Activated CD4-positive, alpha-beta memory T cell treated with anti-CD3 and anti-CD28 coated beads, Interleukin-2, amount 10 ng/mL, durations not matched to agents 7 days and 5 days (primary cell): ENCODE results near the gene PLEKHG5. TPM values are rescaled to one million over a fixed set of nuclear protein-coding genes. Genes with fewer than 3 reads are reported as not detected.

Experiments used
- CTCF ChIA-PET: fragments of 350-600 bp; sonication (Branson Sonifier 250); formaldehyde crosslinking; loops from one replicate; lab custom pipeline; 2021; ENCODE audit warnings: antibody characterized with exemption, inconsistent platforms; lab: Charles Lee
- POLR2A ChIA-PET: fragments of 350-600 bp; sonication (Branson Sonifier 250); formaldehyde crosslinking; loops from one replicate; lab custom pipeline; 2021; ENCODE audit warnings: antibody characterized with exemption; lab: Charles Lee
- DNase-seq: peaks from one replicate; pipeline ENCODE4 v3.0.0-alpha.2; 2020
- H3K27ac Mint-ChIP-seq: one replicate; pipeline ENCODE4 v1.8.0; 2021; ENCODE audit warnings: mild to moderate bottlenecking, mixed read lengths
- H3K27me3 Mint-ChIP-seq: one replicate; pipeline ENCODE4 v1.8.0; 2021; ENCODE audit warnings: mixed read lengths
- H3K36me3 Mint-ChIP-seq: one replicate; pipeline ENCODE4 v1.8.0; 2021; ENCODE audit warnings: low read depth, mixed read lengths
- H3K4me1 Mint-ChIP-seq: one replicate; pipeline ENCODE4 v1.8.0; 2021; ENCODE audit warnings: mixed read lengths
- H3K4me3 Mint-ChIP-seq: one replicate; pipeline ENCODE4 v1.8.0; 2021; ENCODE audit warnings: mild to moderate bottlenecking, mixed read lengths
- H3K9me3 Mint-ChIP-seq: one replicate; pipeline ENCODE4 v1.8.0; 2021; ENCODE audit warnings: mixed read lengths
- total RNA-seq, 2 experiments: library from RNA; stranded (reverse); gene quantifications; one replicate each; pipeline ENCODE4 v1.2.3, GENCODE V29; 2021

PLEKHG5 gene
- total RNA-seq, 2 experiments from 2014 or later, result 1.7 to 2.3 TPM

- H3K4me1 Mint-ChIP-seq, result peaks cover 35% of the 10 kb centered on the region
- peaks cover 69% of the 10 kb centered on the region for H3K27me3 Mint-ChIP-seq
- no peaks in the 10 kb centered on the region for H3K36me3 Mint-ChIP-seq
- H3K9me3 Mint-ChIP-seq, result no peaks in the 10 kb centered on the region
- no peak overlapping the region for H3K4me3 Mint-ChIP-seq
- H3K27ac Mint-ChIP-seq, result no peak overlapping the region
- no peak for DNase-seq
- ChIA-PET CTCF (interaction anchor here (0.8 to 7.1 kb wide), 5 partner anchors 15 to 107 kb away, joined by 3 to 108 read pairs (median 3); no protein-coding TSS in a partner anchor), POLR2A (interaction anchor here (0.8 to 1.5 kb wide), 6 partner anchors 10 to 214 kb away, joined by 3 to 4 read pairs (median 3); partner anchors contain the start of gene RNF207)
Observed at GRCh38 chr1:6420454-6421042, 70.9 kb downstream of the PLEKHG5 start.

- ChIA-PET POLR2A (interaction anchor here (0.8 to 1.6 kb wide), 5 partner anchors 9 to 214 kb away, joined by 3 to 7 read pairs (median 3); partner anchors contain the start of gene RNF207), CTCF (interaction anchor here (1.1 to 7.1 kb wide), 4 partner anchors 15 to 107 kb away, joined by 3 to 108 read pairs (median 4); no protein-coding TSS in a partner anchor)
- Mint-ChIP-seq H3K36me3 (no peaks in the 10 kb centered on the region), H3K9me3 (no peaks in the 10 kb centered on the region), H3K4me1 (peaks cover 37% of the 10 kb centered on the region), H3K4me3 (peak within 1 kb of the TSS; percentile 13), H3K27ac (no peak within 1 kb of the TSS), H3K27me3 (peaks cover 75% of the 10 kb centered on the region)
- no peak for DNase-seq
Observed at GRCh38 chr1:6419804-6420453, 71.5 kb downstream of the PLEKHG5 start, which contains the start of gene HES2. Gene HES2 (minus strand): TSS chr1:6419919. CDS start chr1:6419820, 99 bp downstream.

- Mint-ChIP-seq H3K4me3 (no peak overlapping the region), H3K36me3 (no peaks in the 10 kb centered on the region), H3K27ac (no peak overlapping the region), H3K9me3 (no peaks in the 10 kb centered on the region), H3K27me3 (peaks cover 79% of the 10 kb centered on the region), H3K4me1 (peaks cover 39% of the 10 kb centered on the region)
- no peak for DNase-seq
- ChIA-PET CTCF (interaction anchor here (1.3 to 7.1 kb wide), 2 partner anchors 14 to 17 kb away, joined by 3 to 108 read pairs; no protein-coding TSS in a partner anchor), POLR2A (interaction anchor here (1.5 to 1.6 kb wide), 2 partner anchors 19 to 25 kb away, joined by 4 to 7 read pairs; no protein-coding TSS in a partner anchor)
Observed at GRCh38 chr1:6419397-6419803, 72.1 kb downstream of the PLEKHG5 start.

GRCh38 chr1:6418668-6419396 is 72.6 kb downstream of the PLEKHG5 start:
- POLR2A ChIA-PET, result interaction anchor here (1.5 to 1.6 kb wide), 3 partner anchors 20 to 25 kb away, joined by 4 to 7 read pairs (median 5); partner anchors contain the start of gene ACOT7
- peaks cover 77% of the 10 kb centered on the region for H3K27me3 Mint-ChIP-seq
- H3K4me1 Mint-ChIP-seq, result peaks cover 37% of the 10 kb centered on the region
- H3K9me3 Mint-ChIP-seq, result no peaks in the 10 kb centered on the region
- CTCF ChIA-PET, result interaction anchor here (0.9 to 7.1 kb wide), 3 partner anchors 14 to 25 kb away, joined by 3 to 108 read pairs (median 3); no protein-coding TSS in a partner anchor
- DNase-seq, result no peak
- H3K4me3 Mint-ChIP-seq, result no peak overlapping the region
- no peak overlapping the region for H3K27ac Mint-ChIP-seq
- H3K36me3 Mint-ChIP-seq, result no peaks in the 10 kb centered on the region

- POLR2A ChIA-PET, result interaction anchor here (1.6 kb wide), 2 partner anchors 20 to 24 kb away, joined by 5 to 7 read pairs; partner anchors contain the start of gene ACOT7
- Mint-ChIP-seq H3K4me3 (no peak overlapping the region), H3K4me1 (peaks cover 33% of the 10 kb centered on the region), H3K27ac (no peak overlapping the region), H3K9me3 (no peaks in the 10 kb centered on the region), H3K36me3 (no peaks in the 10 kb centered on the region), H3K27me3 (peaks cover 71% of the 10 kb centered on the region)
- DNase-seq, result no peak
- CTCF ChIA-PET, result interaction anchor here (0.9 to 7.1 kb wide), 3 partner anchors 13 to 24 kb away, joined by 3 to 108 read pairs (median 3); no protein-coding TSS in a partner anchor
Observed at GRCh38 chr1:6417961-6418667, 73.4 kb downstream of the PLEKHG5 start.

Other genes with a start within 250 kb of the PLEKHG5 start
- gene HES3, start 247.5 kb downstream of the PLEKHG5 start, total RNA-seq, result not detected
- 1 to 10 TPM; 3.9 to 4.4 TPM for gene GPR153, start 230.6 kb downstream of the PLEKHG5 start, total RNA-seq
- 10 to 100 TPM; 56.8 to 58.6 TPM for gene ACOT7, start 97.9 kb downstream of the PLEKHG5 start, total RNA-seq
- gene HES2, start 71.7 kb downstream of the PLEKHG5 start, total RNA-seq, result under 1 TPM; 0.13 to 0.70 TPM
- under 1 TPM; 0.96 to 0.98 TPM for gene ESPN, start 66.9 kb downstream of the PLEKHG5 start, total RNA-seq
- gene TNFRSF25, start 25.5 kb downstream of the PLEKHG5 start, total RNA-seq, result 10 to 100 TPM; 82.9 to 85.1 TPM
- 10 to 100 TPM; 39.1 to 40.8 TPM for gene NOL9, start 62.8 kb upstream of the PLEKHG5 start, total RNA-seq
- gene TAS1R1, start 63.6 kb upstream of the PLEKHG5 start, total RNA-seq, result under 1 TPM in 1 of 2 experiments, not detected in 1; 0.08 TPM
- gene ZBTB48, start 88.3 kb upstream of the PLEKHG5 start, total RNA-seq, result 10 to 100 TPM; 33.2 to 42.3 TPM
- gene KLHL21, start 111.2 kb upstream of the PLEKHG5 start, total RNA-seq, result 10 to 100 TPM; 26.7 to 27.0 TPM
- gene PHF13, start 122.1 kb upstream of the PLEKHG5 start, total RNA-seq, result 10 to 100 TPM; 15.4 to 17.2 TPM
- gene THAP3, start 133.2 kb upstream of the PLEKHG5 start, total RNA-seq, result 10 to 100 TPM; 23.7 to 24.1 TPM
- 10 to 100 TPM; 27.4 to 27.9 TPM for gene DNAJC11, start 210.1 kb upstream of the PLEKHG5 start, total RNA-seq